Measurements from ENCODE around the gene RAB44. TPM values are rescaled to one million over a fixed set of nuclear protein-coding genes. Genes with fewer than 3 reads are reported as not detected.

RAB44 gene
- total and polyA plus RNA-seq, 9 of the 15 experiments (the other 6 are each of a cell fraction or from before 2014, with no cell fraction given): not detected

- TF ChIP-seq ZNF407 (IDR thresholded peaks at IDR 0.05; ENCODE audit: low read depth) (no peak), PHF20 (IDR thresholded peaks at IDR 0.05; ENCODE audit: partially characterized antibody) (peak; percentile 33), TRIM28 (IDR thresholded peaks at IDR 0.05) (no peak), RBBP5 (IDR thresholded peaks at IDR 0.05; ENCODE audit: borderline replicate concordance, insufficient read depth, low read length, poor library complexity, severe bottlenecking) (peak; percentile 34), JUND (IDR thresholded peaks at IDR 0.05; ENCODE audit: borderline replicate concordance, low read depth, low read length) (peak; percentile 42; the same call in 1 of the 2 replicates), JUND (tag; IDR thresholded peaks at IDR 0.05; ENCODE audit: borderline replicate concordance, low read depth, low read length) (peak; percentile 39; the same call in 1 of the 3 replicates), HMGN3 (IDR thresholded peaks at IDR 0.05; ENCODE audit: borderline replicate concordance, extremely low read depth, insufficient read length, low read depth, low read length) (peak; percentile 16), ZNF224 (CRISPR knock-in tag; IDR thresholded peaks at IDR 0.05) (no peak), FOXJ3 (CRISPR knock-in tag; IDR thresholded peaks at IDR 0.05) (no peak), IRF2 (CRISPR knock-in tag; IDR thresholded peaks at IDR 0.05) (0 out of 2 replicates have a peak, but pooled peaks have one; percentile 16), KDM5B (IDR thresholded peaks at IDR 0.05; ENCODE audit: insufficient replicate concordance, low read depth, low read length) (peak; percentile 70), CAMTA2 (CRISPR knock-in tag; conservative IDR thresholded peaks at IDR 0.05) (no peak), ARID2 (IDR thresholded peaks at IDR 0.05) (no peak), MTA1 (IDR thresholded peaks at IDR 0.05; ENCODE audit: borderline replicate concordance) (0 out of 2 replicates have a peak, but pooled peaks have one; percentile 7), CGGBP1 (CRISPR knock-in tag; IDR thresholded peaks at IDR 0.05) (no peak), ZKSCAN8 (CRISPR knock-in tag; IDR thresholded peaks at IDR 0.05) (no peak; the same call in 1 of the 2 replicates), TBP (optimal IDR thresholded peaks at IDR 0.05; ENCODE audit: low read depth, low read length) (no peak), ZNF41 (CRISPR knock-in tag; conservative IDR thresholded peaks at IDR 0.05) (no peak), ZNF408 (CRISPR knock-in tag; IDR thresholded peaks at IDR 0.05; ENCODE audit: low read depth) (no peak), RBM22 (IDR thresholded peaks at IDR 0.05; ENCODE audit: low read depth, low read length, poor library complexity, severe bottlenecking) (peak; percentile 0), PPARD (CRISPR knock-in tag; IDR thresholded peaks at IDR 0.05) (no peak)
Observed at GRCh38 chr6:36679043-36679833, 18.4 kb upstream of the RAB44 start (continued).

Data from K562 (cell line).